Stimulated activated CD8-positive, alpha-beta memory T cell treated with anti-CD3 and anti-CD28 coated beads, Interleukin-4, amount 100 ng/mL, for 1 hour (primary cell): ENCODE data around the gene PRR35.
A peak's percentile ranks its signal among the peaks of the same experiment; 100 is the strongest.

Experiments used
- DNase-seq, 2 donors: peaks; one replicate each; pipeline ENCODE4 v3.0.0-alpha.2; 2020; ENCODE audit warnings: low read depth in 2 of 2, low spot score in 1 of 2

Gene PRR35

DNA sequence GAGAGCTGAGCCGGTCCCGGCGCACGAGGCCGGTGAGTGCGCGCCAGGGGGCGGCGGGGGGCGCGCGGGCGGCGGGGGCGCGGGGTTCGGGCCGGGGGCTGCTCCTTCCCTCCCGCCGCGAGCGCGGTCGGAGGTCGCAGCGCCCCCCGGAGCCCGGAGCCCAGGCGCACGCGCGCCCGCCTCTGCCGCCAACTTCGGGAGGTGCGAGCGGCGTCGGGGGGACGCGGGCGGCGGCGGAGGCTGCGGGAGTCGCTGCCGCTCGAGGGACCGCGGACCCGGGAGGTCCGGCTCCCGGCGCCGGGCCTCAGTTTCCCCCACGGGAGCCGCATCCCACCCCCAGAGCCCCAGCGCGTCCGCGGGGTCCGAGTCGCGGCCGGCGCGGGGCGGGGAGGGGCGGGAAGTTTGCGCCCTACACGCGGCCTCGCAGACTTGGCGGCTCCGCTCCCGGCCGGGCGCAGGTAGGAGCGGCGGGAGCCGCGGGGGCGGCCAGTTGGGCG lies at the start of gene PRR35:
Gene PRR35, plus strand, starts transcription at position 191 of the 497 bp plus-strand sequence. CDS start 2,901 bp downstream, outside the sequence.
- DNase-seq = no peak

DNA sequence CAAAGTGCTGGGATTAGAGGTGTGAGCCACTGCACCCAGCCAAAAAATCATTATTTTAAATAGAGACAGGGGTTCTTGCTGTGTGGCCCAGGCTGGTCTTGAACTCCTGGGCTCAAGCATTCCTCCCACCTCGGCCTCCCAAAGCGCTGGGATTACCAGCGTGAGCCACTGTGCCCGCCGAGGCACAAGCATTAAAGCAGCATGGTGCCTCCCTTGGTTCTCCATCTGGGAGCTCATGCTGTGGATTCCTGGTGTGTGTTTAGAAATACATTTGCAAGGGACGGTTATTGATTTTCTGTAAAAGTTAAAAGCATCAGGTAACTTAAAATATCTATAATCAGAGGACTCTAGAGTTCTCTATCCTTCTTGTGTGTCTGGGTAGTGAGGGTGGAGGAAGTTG lies 47.4 kb upstream of the PRR35 start:
- no peak for DNase-seq

DNA sequence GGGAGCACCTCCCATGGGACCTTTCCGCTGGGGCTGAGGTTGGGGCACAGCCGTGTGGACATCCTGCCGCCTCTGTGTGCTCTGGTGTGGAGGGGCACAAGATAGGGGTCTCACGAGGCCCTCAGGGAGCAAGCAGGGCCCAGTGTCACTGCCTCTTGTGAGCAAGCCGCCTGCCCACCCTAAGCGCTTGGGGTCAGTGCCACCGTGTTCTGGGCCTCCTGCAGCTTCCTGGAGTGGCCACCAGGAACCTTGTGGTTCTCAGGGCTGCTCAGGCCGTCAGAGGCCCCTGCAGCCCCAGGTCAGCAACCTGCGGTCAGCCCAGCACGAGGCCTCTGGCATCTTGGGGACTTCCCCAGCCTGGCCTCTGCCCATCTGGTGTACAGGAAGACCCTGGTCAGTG lies 46.2 kb upstream of the PRR35 start:
- no peak for DNase-seq

DNA sequence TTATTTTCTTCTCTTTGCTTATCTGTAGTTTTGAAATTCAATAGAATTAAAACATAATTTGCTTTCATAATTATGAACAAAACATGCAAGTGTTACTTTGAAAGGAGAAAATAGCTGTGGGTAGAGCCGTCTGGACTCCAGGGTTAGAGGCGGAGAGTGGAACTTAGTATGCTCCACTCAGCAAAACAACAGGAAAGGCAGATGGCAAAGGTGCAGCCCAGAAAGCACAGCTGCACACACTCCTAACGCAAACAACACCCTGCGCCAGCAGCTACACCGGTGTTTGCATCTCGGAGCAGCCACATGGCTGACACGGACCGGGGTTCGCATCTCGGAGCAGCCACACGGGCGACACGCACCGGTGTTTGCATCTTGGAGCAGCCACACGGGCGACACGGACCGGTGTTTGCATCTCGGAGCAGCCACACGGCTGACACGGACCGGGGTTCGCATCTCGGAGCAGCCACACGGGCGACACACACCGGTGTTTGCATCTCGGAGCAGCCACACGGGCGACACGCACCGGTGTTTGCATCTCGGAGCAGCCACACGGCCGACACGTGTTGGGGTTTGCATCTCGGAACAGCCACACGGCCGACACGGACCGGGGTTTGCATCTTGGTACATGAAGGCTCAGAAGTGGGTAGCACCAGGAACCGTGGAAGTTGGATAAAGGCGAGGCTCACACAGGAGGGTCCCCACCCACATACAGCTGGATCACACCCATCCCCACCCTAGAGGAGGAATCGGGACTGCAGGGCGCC lies 44.8 kb upstream of the PRR35 start:
- no peak for DNase-seq

DNA sequence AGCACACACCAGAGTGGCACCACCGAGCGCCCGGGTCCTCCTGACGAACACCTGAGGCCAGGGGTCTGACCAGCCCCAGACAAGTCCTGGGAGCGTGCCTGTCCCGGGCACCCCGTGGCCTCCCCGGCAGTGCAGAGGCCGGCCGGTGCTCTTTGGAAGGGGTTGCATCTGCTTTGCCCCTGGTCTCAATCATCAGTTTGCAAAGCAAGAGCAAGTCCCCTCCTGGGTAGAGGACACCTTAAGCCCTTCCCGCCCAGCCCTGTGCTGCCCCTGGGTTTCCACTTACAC lies 44.3 kb upstream of the PRR35 start:
- no peak for DNase-seq

- no peak for DNase-seq
These were observed 43.9 kb upstream of the PRR35 start for GRCh38 chr16:516301-516700.

DNA sequence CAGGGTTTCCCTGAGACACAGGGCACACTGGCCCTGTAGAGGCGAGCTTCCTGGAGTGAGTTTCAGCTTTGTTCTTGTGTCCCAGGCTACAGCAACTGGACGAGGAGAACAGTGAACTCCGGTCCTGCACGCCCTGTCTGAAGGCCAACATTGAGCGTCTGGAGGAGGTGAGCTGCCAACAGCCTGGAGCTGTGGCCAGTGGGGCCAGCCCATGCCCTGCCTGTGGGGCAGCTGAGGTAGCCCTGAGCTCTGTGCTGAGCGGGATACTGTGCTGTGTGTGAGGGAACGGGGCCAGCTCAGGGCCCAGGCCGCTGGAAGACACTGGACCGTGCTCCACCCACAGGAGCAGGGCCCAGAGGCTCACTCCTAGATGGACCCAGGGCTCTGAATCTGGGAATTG lies 41.3 kb upstream of the PRR35 start:
- no peak for DNase-seq

GRCh38 chr16:519425-519824 lies 40.8 kb upstream of the PRR35 start:
- DNase-seq = no peak

- no peak for DNase-seq
These were observed 40.1 kb upstream of the PRR35 start for GRCh38 chr16:519841-520687.

DNA sequence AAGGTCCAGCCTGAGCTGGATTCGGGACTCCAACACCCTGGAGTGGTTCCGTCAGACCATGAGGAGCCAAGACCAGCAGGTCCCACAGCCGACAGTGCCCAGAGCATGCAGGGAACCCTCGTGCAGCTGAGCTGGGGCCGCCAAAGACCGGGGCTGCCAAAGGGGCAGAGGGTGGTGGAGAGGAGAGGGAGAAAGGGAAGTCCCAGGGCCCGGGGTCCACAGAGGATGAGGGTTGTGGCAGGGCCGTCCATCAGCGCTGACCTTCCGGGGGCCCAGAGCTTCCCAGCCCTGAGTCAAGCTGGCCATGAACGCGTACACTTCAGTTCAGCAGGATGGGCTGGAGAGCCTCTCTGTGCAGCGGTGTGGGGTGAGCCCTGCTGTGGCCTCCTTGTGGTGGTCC lies 39.3 kb upstream of the PRR35 start:
- DNase-seq = no peak

DNA sequence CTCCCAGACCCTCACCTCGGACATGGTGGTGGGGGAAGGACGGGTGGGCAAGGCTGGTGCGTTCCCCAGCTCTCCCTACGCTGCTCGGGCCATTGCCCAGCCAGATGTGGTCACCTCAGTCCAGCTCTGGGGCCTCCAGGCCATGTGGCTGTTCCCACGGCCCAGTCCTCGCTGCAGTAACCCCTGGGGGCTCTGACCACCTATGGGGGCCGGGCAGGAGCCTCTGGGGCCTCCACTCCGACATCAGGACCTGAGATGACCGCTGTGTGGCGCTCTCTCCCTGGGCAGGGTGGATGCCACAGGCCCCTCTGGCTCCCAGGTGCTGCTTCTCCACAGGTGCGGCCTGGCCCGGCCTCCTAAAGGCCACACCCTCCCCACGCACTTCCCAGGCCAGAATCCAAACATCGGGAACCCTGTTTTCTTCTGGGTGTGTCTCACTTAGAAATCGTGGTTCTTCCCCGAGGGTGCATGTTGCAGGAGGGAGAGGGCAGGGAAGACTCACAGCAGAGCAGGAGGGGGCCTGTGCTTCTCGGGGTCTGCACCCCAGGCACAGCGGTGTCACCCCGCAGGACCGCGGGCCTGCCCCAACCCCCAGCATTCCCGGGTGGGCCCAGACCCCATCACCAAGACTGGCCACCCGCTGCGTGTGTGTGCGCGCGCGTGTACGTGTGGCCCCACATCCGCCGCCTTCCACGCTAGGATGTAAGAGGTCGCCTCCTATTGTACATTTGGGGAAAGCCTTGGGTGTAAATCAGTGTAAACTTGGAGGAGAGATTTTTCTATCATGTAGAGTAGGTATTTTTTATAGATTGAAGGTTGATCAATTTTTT lies 38.6 kb upstream of the PRR35 start:
- no peak for DNase-seq

GRCh38 chr16:522320-523096 lies 37.7 kb upstream of the PRR35 start:
- DNase-seq = no peak

- no peak for DNase-seq
These were observed 37.0 kb upstream of the PRR35 start for GRCh38 chr16:523097-523741.

DNA sequence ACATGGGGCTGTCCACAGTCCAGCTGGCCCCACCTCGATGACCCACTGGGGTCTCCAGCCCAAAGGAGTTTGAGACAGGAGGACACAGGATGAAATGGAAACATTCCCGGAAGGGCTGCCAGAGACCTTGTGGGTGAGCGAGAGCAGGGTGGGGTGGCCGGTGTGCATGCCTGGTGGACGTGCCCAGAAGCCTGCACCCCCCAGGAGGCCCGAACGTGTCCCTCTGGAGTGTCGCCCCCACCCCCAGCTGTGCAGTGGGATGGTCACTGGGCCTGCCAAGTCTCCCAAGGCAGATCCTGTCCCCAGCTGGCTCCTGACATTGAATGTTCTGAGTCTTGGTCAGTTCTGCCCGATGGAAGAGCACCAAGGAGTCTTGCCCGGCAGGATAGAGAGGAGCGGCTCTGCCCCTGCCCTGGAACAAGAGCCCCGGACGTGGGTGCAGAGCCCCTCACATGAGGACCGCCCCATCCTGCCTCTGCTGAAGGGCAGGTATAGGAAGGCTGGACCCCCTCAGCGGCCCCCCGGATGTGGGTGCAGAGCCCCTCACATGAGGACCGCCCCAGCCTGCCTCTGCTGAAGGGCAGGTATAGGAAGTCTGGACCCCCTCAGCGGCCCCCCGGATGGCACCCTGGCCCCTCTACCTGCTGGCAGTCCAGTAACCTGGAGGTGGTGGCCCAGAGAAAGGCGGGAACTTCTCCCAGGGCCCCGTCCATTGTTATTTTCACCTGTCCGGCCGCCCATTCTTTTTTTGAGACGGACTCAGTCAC lies 35.7 kb upstream of the PRR35 start:
- DNase-seq = no peak

DNA sequence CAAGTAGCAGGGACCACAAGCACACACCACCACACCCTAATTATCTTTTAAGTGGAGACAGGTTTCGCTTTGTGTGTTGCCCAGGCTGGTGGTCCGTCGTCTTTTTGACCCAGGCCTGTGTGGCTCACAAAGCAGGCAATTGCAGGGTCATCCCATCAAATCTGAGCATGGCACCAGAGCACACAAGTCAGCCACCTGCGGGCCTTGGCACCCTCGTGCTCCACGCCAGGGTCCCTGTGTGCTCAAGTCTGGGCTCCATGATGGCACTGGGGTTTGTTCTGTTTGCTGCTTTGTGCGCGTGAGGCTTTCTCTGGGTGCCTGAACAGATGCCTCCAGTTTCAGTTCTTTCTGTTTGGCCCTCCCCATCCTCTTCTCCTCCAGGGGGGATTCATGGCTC lies 35.1 kb upstream of the PRR35 start:
- no peak for DNase-seq

GRCh38 chr16:525520-526180 lies 34.5 kb upstream of the PRR35 start:
- DNase-seq = peak in 1 of 2 donors; percentile 37

DNA sequence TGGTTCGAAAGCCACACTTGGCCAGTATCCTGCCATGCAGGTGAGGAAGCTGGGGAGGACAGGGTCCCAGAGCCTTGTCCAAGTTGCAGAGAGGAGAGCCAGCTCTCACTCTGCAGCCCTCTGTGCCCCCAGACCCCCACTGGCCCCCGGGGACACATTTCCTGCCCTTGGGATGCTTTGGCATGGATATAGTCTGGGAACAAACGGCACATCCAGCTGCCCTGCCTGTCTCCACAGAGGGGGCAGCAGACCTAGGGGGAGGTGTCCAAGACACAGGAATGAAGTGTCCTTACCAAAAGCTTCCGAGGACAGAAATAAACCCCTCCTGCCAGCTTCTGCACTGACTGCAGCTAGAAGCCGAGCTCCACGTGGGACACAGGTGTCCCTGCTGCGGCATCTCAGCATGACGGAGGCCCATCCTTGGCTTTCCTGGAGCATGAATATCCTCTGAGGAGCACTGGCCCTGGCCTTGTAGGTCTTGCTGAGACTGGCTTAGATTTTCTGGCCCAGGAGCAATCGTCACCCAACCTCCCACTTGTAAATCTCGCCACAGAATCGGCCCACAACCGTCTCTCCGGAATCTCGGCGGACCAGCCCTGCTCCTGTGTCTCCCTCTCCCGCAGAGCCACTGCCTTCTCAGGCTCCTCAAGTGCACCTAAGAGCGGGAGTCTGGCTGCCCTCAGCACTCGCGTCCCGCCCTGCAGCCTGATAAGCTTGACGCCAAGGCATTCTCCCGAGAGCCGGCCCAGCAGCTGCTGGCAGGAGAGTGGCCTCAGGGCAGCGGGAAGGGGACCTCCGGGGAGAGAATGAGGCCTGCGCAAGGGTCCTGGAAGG lies 33.8 kb upstream of the PRR35 start:
- no peak for DNase-seq
